Measurements from ENCODE around the gene RMI2.
A peak's percentile ranks its signal among the peaks of the same experiment; 100 is the strongest.

The RMI2 gene

GRCh38 chr16:11386791-11387546, 41.7 kb downstream of the RMI2 start:
- no peak for DNase-seq

GRCh38 chr16:11389083-11389482, 43.8 kb downstream of the RMI2 start:
- no peak for DNase-seq

- DNase-seq: no peak
Observed at GRCh38 chr16:11389631-11390565, 44.6 kb downstream of the RMI2 start.

- no peak for DNase-seq
Observed at GRCh38 chr16:11390573-11391495, 45.6 kb downstream of the RMI2 start.

GRCh38 chr16:11391576-11391975, 46.3 kb downstream of the RMI2 start:
- DNase-seq: no peak

GRCh38 chr16:11392041-11392581, 46.9 kb downstream of the RMI2 start:
- no peak for DNase-seq

- no peak for DNase-seq
Observed at GRCh38 chr16:11393366-11393765, 48.1 kb downstream of the RMI2 start.

- DNase-seq: no peak
Observed at GRCh38 chr16:11393861-11394592, 48.8 kb downstream of the RMI2 start.

GRCh38 chr16:11394593-11394960, 49.3 kb downstream of the RMI2 start:
- no peak for DNase-seq

GRCh38 chr16:11395008-11395948, 50.0 kb downstream of the RMI2 start:
- DNase-seq: no peak

- DNase-seq: no peak
Observed at GRCh38 chr16:11395949-11396240, 50.6 kb downstream of the RMI2 start.

GRCh38 chr16:11396241-11397048, 51.2 kb downstream of the RMI2 start:
- DNase-seq: peak; percentile 71

- no peak for DNase-seq
Observed at GRCh38 chr16:11398136-11398535, 52.9 kb downstream of the RMI2 start.

GRCh38 chr16:11398851-11399250, 53.6 kb downstream of the RMI2 start:
- no peak for DNase-seq

- no peak for DNase-seq
Observed at GRCh38 chr16:11399261-11399831, 54.1 kb downstream of the RMI2 start.

- no peak for DNase-seq
Observed at GRCh38 chr16:11400076-11400475, 54.8 kb downstream of the RMI2 start.

All from activated naive CD4-positive, alpha-beta T cell treated with Interleukin-2 at 50 U/mL for 16 hours (primary cell).